ENCODE results near the gene ABCG1. TPM values are rescaled to one million over a fixed set of nuclear protein-coding genes. Genes with fewer than 3 reads are reported as not detected.

The ABCG1 gene
- total RNA-seq, 1 donor from 2014 or later, result 1.9 TPM

DNA sequence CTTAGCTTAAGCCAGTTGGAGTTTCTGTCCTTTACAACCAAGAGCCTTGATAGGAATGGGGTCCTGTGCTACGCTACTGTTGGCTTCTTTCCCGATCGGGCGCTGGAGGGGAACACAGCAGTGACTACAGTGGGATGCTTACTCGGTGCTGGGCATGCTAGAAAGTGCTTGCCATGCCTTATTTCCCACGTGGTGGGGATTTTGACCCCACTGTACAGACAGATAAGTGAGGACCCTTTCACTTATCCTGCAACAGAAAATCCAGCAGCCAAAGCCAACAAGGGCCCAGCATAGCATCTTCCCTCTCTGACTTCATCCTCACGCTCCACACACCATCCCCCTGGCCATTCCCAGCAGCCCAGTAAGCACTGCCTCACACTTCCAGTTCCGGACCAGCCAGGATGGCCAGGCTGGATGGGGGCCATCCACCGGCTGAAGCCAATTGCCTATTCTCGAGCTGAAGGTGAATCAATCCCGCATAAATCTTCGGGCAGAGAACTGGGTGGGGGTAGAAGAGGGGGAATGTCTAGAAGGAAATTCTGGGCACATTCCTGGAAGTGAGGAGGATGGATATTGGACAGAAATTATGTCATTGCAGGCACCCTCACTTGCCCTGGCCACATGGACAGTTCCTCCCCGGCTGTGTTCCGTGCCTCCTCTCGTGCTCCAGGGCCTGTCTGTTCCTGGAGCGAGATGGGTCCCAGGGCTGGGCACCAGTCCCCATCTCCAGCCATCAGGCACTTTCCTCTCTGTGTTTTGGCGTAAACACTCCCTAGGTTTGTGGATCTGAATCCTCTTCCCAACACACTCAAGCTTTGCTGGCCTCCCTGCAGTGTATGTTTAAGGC, 2.0 kb upstream of the ABCG1 start:
- peaks cover 9% of the 10 kb centered on the region for H3K4me1 ChIP-seq
- H3K9ac ChIP-seq, result no peak overlapping the region
- no peak overlapping the region for H3K4me3 ChIP-seq
- TF ChIP-seq, protein P1, sequence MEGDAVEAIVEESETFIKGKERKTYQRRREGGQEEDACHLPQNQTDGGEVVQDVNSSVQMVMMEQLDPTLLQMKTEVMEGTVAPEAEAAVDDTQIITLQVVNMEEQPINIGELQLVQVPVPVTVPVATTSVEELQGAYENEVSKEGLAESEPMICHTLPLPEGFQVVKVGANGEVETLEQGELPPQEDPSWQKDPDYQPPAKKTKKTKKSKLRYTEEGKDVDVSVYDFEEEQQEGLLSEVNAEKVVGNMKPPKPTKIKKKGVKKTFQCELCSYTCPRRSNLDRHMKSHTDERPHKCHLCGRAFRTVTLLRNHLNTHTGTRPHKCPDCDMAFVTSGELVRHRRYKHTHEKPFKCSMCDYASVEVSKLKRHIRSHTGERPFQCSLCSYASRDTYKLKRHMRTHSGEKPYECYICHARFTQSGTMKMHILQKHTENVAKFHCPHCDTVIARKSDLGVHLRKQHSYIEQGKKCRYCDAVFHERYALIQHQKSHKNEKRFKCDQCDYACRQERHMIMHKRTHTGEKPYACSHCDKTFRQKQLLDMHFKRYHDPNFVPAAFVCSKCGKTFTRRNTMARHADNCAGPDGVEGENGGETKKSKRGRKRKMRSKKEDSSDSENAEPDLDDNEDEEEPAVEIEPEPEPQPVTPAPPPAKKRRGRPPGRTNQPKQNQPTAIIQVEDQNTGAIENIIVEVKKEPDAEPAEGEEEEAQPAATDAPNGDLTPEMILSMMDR (IDR thresholded peaks at IDR 0.05), result no peak
- TF ChIP-seq EZH2 (IDR thresholded peaks at IDR 0.05), result no peak
- TF ChIP-seq EZH2phosphoT487 (IDR thresholded peaks at IDR 0.05), result no peak
- no peaks in the 10 kb centered on the region for H3K9me3 ChIP-seq (ENCODE audit: low read depth)
- Mint-ChIP-seq H3K27me3 (ENCODE audit: insufficient read depth, low read depth) (peaks cover 25% of the 10 kb centered on the region), H3K9me3 (peaks cover 11% of the 10 kb centered on the region), H3K36me3 (no peaks in the 10 kb centered on the region), H3K27ac (no peak overlapping the region), H3K4me3 (peak overlapping the region; percentile 46), H3K4me1 (peaks cover 16% of the 10 kb centered on the region)
- H3K27ac ChIP-seq, result no peak overlapping the region
- no peak overlapping the region for H3K4me2 ChIP-seq
- peaks cover 49% of the 10 kb centered on the region for H3K27me3 ChIP-seq
- no peaks in the 10 kb centered on the region for H3K36me3 ChIP-seq
- H4K20me1 ChIP-seq (ENCODE audit: low read depth), result no peaks in the 10 kb centered on the region
- DNase-seq (ENCODE audit: low spot score), result no peak
- H3F3A ChIP-seq (ENCODE audit: low read depth), result no peaks in the 10 kb centered on the region
- no peaks in the 10 kb centered on the region for H3K79me2 ChIP-seq (ENCODE audit: low read depth)
- H2AFZ ChIP-seq (replicated peaks), result no peak overlapping the region

DNA sequence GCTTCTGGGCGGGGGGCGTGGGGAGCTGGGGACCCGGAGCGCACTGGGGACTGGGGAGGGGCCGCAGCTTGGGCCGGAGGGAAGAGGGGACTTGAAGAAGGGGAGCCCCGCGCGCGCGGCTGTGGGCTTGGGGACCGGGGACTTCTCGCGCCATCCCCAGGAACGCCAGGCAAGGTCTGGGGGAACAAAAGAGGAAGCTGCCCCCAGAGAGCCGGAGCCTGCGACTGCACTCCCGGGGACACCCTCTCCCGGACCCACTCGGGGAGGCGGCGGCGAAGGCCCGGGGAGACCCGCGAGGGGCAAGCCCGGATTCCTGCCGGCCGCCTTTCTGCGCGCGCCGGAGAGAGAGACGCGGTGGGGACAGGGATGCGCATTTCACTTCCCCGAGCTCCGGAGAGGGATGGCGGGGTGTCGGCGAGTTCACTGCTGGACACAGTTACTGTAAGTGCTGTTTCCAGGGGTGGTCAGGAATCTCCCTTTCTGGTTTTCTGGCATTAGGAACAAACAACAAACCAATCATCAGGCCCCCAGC, 732 bp downstream of the ABCG1 start:
- no peak overlapping the region for H3K27ac ChIP-seq
- peak; percentile 57 for DNase-seq (ENCODE audit: low spot score)

DNA sequence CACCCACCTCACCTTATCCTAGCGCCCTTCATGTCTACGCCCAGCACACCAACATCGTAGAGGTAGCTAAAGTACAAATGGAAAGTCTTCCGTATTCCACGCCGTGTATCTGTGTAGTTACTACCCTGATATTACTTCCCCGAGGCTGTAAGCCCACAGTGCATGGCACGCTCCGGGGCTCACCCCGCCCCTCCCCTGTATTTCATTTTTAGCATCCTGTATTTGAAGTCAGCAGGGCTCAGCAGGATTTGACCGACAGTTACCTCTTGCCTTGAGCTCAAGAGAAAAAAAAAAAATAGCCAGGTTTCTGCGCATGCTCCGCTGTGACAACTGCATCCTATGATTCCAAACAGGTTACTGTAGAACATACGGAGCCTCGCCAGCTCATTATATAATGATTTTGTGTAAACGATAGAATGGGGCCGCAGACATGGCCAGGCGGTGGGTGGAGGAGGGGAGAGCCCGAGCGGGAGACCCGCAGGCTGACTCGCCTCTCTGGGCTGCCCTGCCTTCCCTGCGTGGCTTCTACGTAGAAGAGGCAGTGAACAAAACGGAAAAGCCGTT, 1.3 kb downstream of the ABCG1 start:
- DNase-seq (ENCODE audit: low spot score), result peak; percentile 72
- H3K9ac ChIP-seq, result no peak overlapping the region
- H3K9me3 Mint-ChIP-seq, result peaks cover 6% of the 10 kb centered on the region
- peak overlapping the region; percentile 93 for H2AFZ ChIP-seq (replicated peaks)
- no peak overlapping the region for H3K27ac Mint-ChIP-seq
- H3K4me3 Mint-ChIP-seq, result peak overlapping the region; percentile 84
- H3K36me3 Mint-ChIP-seq, result no peaks in the 10 kb centered on the region
- H3K9me3 ChIP-seq (ENCODE audit: low read depth), result no peaks in the 10 kb centered on the region
- no peaks in the 10 kb centered on the region for H3K36me3 ChIP-seq
- H3K4me1 Mint-ChIP-seq, result peaks cover 17% of the 10 kb centered on the region
- peaks cover 9% of the 10 kb centered on the region for H3K4me1 ChIP-seq
- H3K27me3 Mint-ChIP-seq (ENCODE audit: insufficient read depth, low read depth), result peaks cover 34% of the 10 kb centered on the region
- peak; percentile 38 for TF ChIP-seq EZH2phosphoT487 (IDR thresholded peaks at IDR 0.05)
- TF ChIP-seq EZH2 (IDR thresholded peaks at IDR 0.05), result no peak
- peak overlapping the region; percentile 61 for H3K4me3 ChIP-seq
- no peaks in the 10 kb centered on the region for H3F3A ChIP-seq (ENCODE audit: low read depth)
- peak overlapping the region; percentile 99 for H3K4me2 ChIP-seq
- peaks cover 72% of the 10 kb centered on the region for H3K27me3 ChIP-seq
- no peaks in the 10 kb centered on the region for H3K79me2 ChIP-seq (ENCODE audit: low read depth)
- no peaks in the 10 kb centered on the region for H4K20me1 ChIP-seq (ENCODE audit: low read depth)
- H3K27ac ChIP-seq, result no peak overlapping the region

More for the DNA sequence above, 732 bp downstream of the ABCG1 start:
- Histone ChIP-seq H3K36me3 (no peaks in the 10 kb centered on the region), H3K4me2 (peak overlapping the region; percentile 99), H3F3A (ENCODE audit: low read depth) (no peaks in the 10 kb centered on the region), H3K9ac (no peak overlapping the region), H4K20me1 (ENCODE audit: low read depth) (no peaks in the 10 kb centered on the region), H3K4me3 (peak overlapping the region; percentile 61), H3K9me3 (ENCODE audit: low read depth) (no peaks in the 10 kb centered on the region), H3K27me3 (peaks cover 71% of the 10 kb centered on the region), H3K79me2 (ENCODE audit: low read depth) (no peaks in the 10 kb centered on the region), H2AFZ (replicated peaks) (peak overlapping the region; percentile 93), H3K4me1 (peaks cover 9% of the 10 kb centered on the region)
- TF ChIP-seq, protein P1 (IDR thresholded peaks at IDR 0.05), result no peak
- TF ChIP-seq EZH2 (IDR thresholded peaks at IDR 0.05), result no peak
- TF ChIP-seq EZH2phosphoT487 (IDR thresholded peaks at IDR 0.05), result peak; percentile 43
- Mint-ChIP-seq H3K4me3 (peak overlapping the region; percentile 84), H3K9me3 (peaks cover 6% of the 10 kb centered on the region), H3K4me1 (peaks cover 17% of the 10 kb centered on the region), H3K27ac (no peak overlapping the region), H3K27me3 (ENCODE audit: insufficient read depth, low read depth) (peaks cover 32% of the 10 kb centered on the region), H3K36me3 (no peaks in the 10 kb centered on the region)
